Measurements from ENCODE around the gene ISG15. TPM values are rescaled to one million over a fixed set of nuclear protein-coding genes. Genes with fewer than 3 reads are reported as not detected.

The ISG15 gene
- total RNA-seq, 5 donors from 2014 or later (not counting 1 experiment from before 2014, with no cell fraction given), result 29.1 to 69.8 (median 48.5) TPM

- POLR2A ChIA-PET, result no interaction called here
- no peak for DNase-seq
These were observed 10.4 kb downstream of the ISG15 start for GRCh38 chr1:1023700-1024099.

GRCh38 chr1:1024149-1024770 is 11.0 kb downstream of the ISG15 start:
- POLR2A ChIA-PET, result no interaction called here

More at GRCh38 chr1:1023700-1024099, 10.4 kb downstream of the ISG15 start:
- 69% methylated on average over 12 of the region's 13 CpGs for WGBS (ENCODE audit: insufficient coverage)
- Mint-ChIP-seq H3K36me3 (no peaks in the 10 kb centered on the region), H3K9me3 (no peaks in the 10 kb centered on the region), H3K27me3 (peaks cover 0 to 2% of the 10 kb centered on the region in 2 donors), H3K4me1 (peaks cover 0 to 15% (median 4%) of the 10 kb centered on the region in 3 donors), H3K27ac (no peak overlapping the region), H3K4me3 (no peak overlapping the region)
- CTCF ChIA-PET, result interaction anchor here in 1 of 2 donors (0.5 kb wide), 1 partner anchor 264 kb away, joined by 5 read pairs; no protein-coding TSS in a partner anchor
- Histone ChIP-seq H3K27ac (ENCODE audit: low read length) (no peak overlapping the region), H3K27me3 (replicated peaks in 1 of 2; ENCODE audit: control insufficient read depth in 2 of 2, extremely low read depth in 1 of 2, insufficient read depth in 2 of 2, low read length in 1 of 2) (peaks cover 0 to 53% of the 10 kb centered on the region in 2 experiments), H3K36me3 (ENCODE audit: control insufficient read depth in 2 of 2, extremely low read depth in 1 of 2, insufficient read depth in 1 of 2, low read length in 1 of 2) (no peaks in the 10 kb centered on the region), H3K9me3 (no peaks in the 10 kb centered on the region), H3K4me3 (ENCODE audit: control insufficient read depth in 1 of 2, extremely low read depth in 1 of 2, low read length in 1 of 2) (no peak overlapping the region), H3K4me1 (ENCODE audit: control insufficient read depth in 1 of 2, extremely low read depth in 1 of 2, insufficient read depth in 2 of 2, low read length in 2 of 2) (peaks cover 0 to 29% of the 10 kb centered on the region in 2 experiments)
- ATAC-seq (replicated peaks in 1 of 4), result no peak

GRCh38 chr1:1024771-1025699 is 11.7 kb downstream of the ISG15 start:
- POLR2A ChIA-PET, result no interaction called here
- Mint-ChIP-seq H3K27ac (no peak overlapping the region), H3K27me3 (peaks cover 0 to 2% of the 10 kb centered on the region in 2 donors), H3K4me3 (no peak overlapping the region), H3K9me3 (no peaks in the 10 kb centered on the region), H3K36me3 (no peaks in the 10 kb centered on the region), H3K4me1 (peaks cover 0 to 11% (median 2%) of the 10 kb centered on the region in 3 donors)
- H3K36me3 ChIP-seq (ENCODE audit: control insufficient read depth in 2 of 2, extremely low read depth in 1 of 2, insufficient read depth in 1 of 2, low read length in 1 of 2), result no peaks in the 10 kb centered on the region
- 98% methylated on average over 8 of the region's 31 CpGs for WGBS (ENCODE audit: insufficient coverage)
- DNase-seq (no peak), ATAC-seq (replicated peaks in 1 of 4) (no peak)
- CTCF ChIA-PET, result no interaction called here
- no peak overlapping the region for H3K27ac ChIP-seq (ENCODE audit: low read length)
- no peaks in the 10 kb centered on the region for H3K9me3 ChIP-seq
- H3K4me3 ChIP-seq (ENCODE audit: control insufficient read depth in 1 of 2, extremely low read depth in 1 of 2, low read length in 1 of 2), result no peak overlapping the region
- peaks cover 0 to 23% of the 10 kb centered on the region in 2 experiments for H3K4me1 ChIP-seq (ENCODE audit: control insufficient read depth in 1 of 2, extremely low read depth in 1 of 2, insufficient read depth in 2 of 2, low read length in 2 of 2)
- H3K27me3 ChIP-seq (replicated peaks in 1 of 2; ENCODE audit: control insufficient read depth in 2 of 2, extremely low read depth in 1 of 2, insufficient read depth in 2 of 2, low read length in 1 of 2), result peaks cover 0 to 53% of the 10 kb centered on the region in 2 experiments

More at GRCh38 chr1:1024149-1024770, 11.0 kb downstream of the ISG15 start:
- Mint-ChIP-seq H3K27me3 (peaks cover 0 to 2% of the 10 kb centered on the region in 2 donors), H3K4me1 (peaks cover 0 to 11% (median 2%) of the 10 kb centered on the region in 3 donors), H3K36me3 (no peaks in the 10 kb centered on the region), H3K9me3 (no peaks in the 10 kb centered on the region), H3K4me3 (no peak overlapping the region), H3K27ac (no peak overlapping the region)
- Histone ChIP-seq H3K27ac (ENCODE audit: low read length) (no peak overlapping the region), H3K36me3 (ENCODE audit: control insufficient read depth in 2 of 2, extremely low read depth in 1 of 2, insufficient read depth in 1 of 2, low read length in 1 of 2) (no peaks in the 10 kb centered on the region), H3K27me3 (replicated peaks in 1 of 2; ENCODE audit: control insufficient read depth in 2 of 2, extremely low read depth in 1 of 2, insufficient read depth in 2 of 2, low read length in 1 of 2) (peaks cover 0 to 53% of the 10 kb centered on the region in 2 experiments), H3K9me3 (no peaks in the 10 kb centered on the region), H3K4me3 (ENCODE audit: control insufficient read depth in 1 of 2, extremely low read depth in 1 of 2, low read length in 1 of 2) (no peak overlapping the region), H3K4me1 (ENCODE audit: control insufficient read depth in 1 of 2, extremely low read depth in 1 of 2, insufficient read depth in 2 of 2, low read length in 2 of 2) (peaks cover 0 to 23% of the 10 kb centered on the region in 2 experiments)
- 90% methylated on average over 5 of the region's 9 CpGs for WGBS (ENCODE audit: insufficient coverage)
- ATAC-seq (replicated peaks in 1 of 4) (no peak), DNase-seq (no peak)
- CTCF ChIA-PET, result no interaction called here

- Mint-ChIP-seq H3K36me3 (no peaks in the 10 kb centered on the region), H3K9me3 (no peaks in the 10 kb centered on the region), H3K4me1 (peaks cover 0 to 11% (median 2%) of the 10 kb centered on the region in 3 donors), H3K4me3 (no peak overlapping the region), H3K27ac (no peak overlapping the region), H3K27me3 (peaks cover 0 to 2% of the 10 kb centered on the region in 2 donors)
- H3K27ac ChIP-seq (ENCODE audit: low read length), result no peak overlapping the region
- no peak for DNase-seq
- ChIA-PET CTCF (no interaction called here), POLR2A (no interaction called here)
- peaks cover 0 to 20% of the 10 kb centered on the region in 2 experiments for H3K4me1 ChIP-seq (ENCODE audit: control insufficient read depth in 1 of 2, extremely low read depth in 1 of 2, insufficient read depth in 2 of 2, low read length in 2 of 2)
- no peak for ATAC-seq (replicated peaks in 1 of 4)
- H3K9me3 ChIP-seq, result no peaks in the 10 kb centered on the region
- H3K27me3 ChIP-seq (replicated peaks in 1 of 2; ENCODE audit: control insufficient read depth in 2 of 2, extremely low read depth in 1 of 2, insufficient read depth in 2 of 2, low read length in 1 of 2), result peaks cover 0 to 49% of the 10 kb centered on the region in 2 experiments
- H3K4me3 ChIP-seq (ENCODE audit: control insufficient read depth in 1 of 2, extremely low read depth in 1 of 2, low read length in 1 of 2), result no peak overlapping the region
- H3K36me3 ChIP-seq (ENCODE audit: control insufficient read depth in 2 of 2, extremely low read depth in 1 of 2, insufficient read depth in 1 of 2, low read length in 1 of 2), result no peaks in the 10 kb centered on the region
- 85% methylated on average over 5 of the region's 10 CpGs for WGBS (ENCODE audit: insufficient coverage)
These were observed 12.4 kb downstream of the ISG15 start for GRCh38 chr1:1025730-1026129.

- WGBS (ENCODE audit: insufficient coverage), result 63% methylated on average over 14 of the region's 21 CpGs
- POLR2A ChIA-PET, result no interaction called here
- peaks cover 0 to 2% of the 10 kb centered on the region in 2 donors for H3K27me3 Mint-ChIP-seq
These were observed 13.5 kb downstream of the ISG15 start for GRCh38 chr1:1026599-1027413.

GRCh38 chr1:1027791-1028190 is 14.5 kb downstream of the ISG15 start:
- Mint-ChIP-seq H3K4me3 (no peak overlapping the region), H3K27me3 (peaks cover 6 to 10% of the 10 kb centered on the region in 2 donors), H3K27ac (no peak overlapping the region), H3K9me3 (no peaks in the 10 kb centered on the region), H3K4me1 (peaks cover 3 to 12% (median 7%) of the 10 kb centered on the region in 3 donors), H3K36me3 (no peaks in the 10 kb centered on the region)
- H3K27me3 ChIP-seq (replicated peaks in 1 of 2; ENCODE audit: control insufficient read depth in 2 of 2, extremely low read depth in 1 of 2, insufficient read depth in 2 of 2, low read length in 1 of 2), result peaks cover 0 to 48% of the 10 kb centered on the region in 2 experiments
- DNase-seq (no peak), ATAC-seq (replicated peaks in 1 of 4) (no peak)
- CTCF ChIA-PET, result no interaction called here
- H3K4me1 ChIP-seq (ENCODE audit: control insufficient read depth in 1 of 2, extremely low read depth in 1 of 2, insufficient read depth in 2 of 2, low read length in 2 of 2), result peaks cover 0 to 7% of the 10 kb centered on the region in 2 experiments
- H3K9me3 ChIP-seq, result no peaks in the 10 kb centered on the region
- 82% methylated on average over 6 of the region's 17 CpGs for WGBS (ENCODE audit: insufficient coverage)
- H3K36me3 ChIP-seq (ENCODE audit: control insufficient read depth in 2 of 2, extremely low read depth in 1 of 2, insufficient read depth in 1 of 2, low read length in 1 of 2), result no peaks in the 10 kb centered on the region
- POLR2A ChIA-PET, result no interaction called here
- no peak overlapping the region for H3K4me3 ChIP-seq (ENCODE audit: control insufficient read depth in 1 of 2, extremely low read depth in 1 of 2, low read length in 1 of 2)
- no peak overlapping the region for H3K27ac ChIP-seq (ENCODE audit: low read length)

More at GRCh38 chr1:1026599-1027413, 13.5 kb downstream of the ISG15 start:
- Mint-ChIP-seq H3K27ac (no peak overlapping the region), H3K4me3 (no peak overlapping the region), H3K4me1 (peaks cover under 1 to 11% (median 2%) of the 10 kb centered on the region in 3 donors), H3K36me3 (no peaks in the 10 kb centered on the region), H3K9me3 (no peaks in the 10 kb centered on the region)
- DNase-seq (no peak), ATAC-seq (replicated peaks in 1 of 4) (peak in 1 of 4 experiments; percentile 7)
- Histone ChIP-seq H3K4me3 (ENCODE audit: control insufficient read depth in 1 of 2, extremely low read depth in 1 of 2, low read length in 1 of 2) (no peak overlapping the region), H3K27ac (ENCODE audit: low read length) (no peak overlapping the region), H3K36me3 (ENCODE audit: control insufficient read depth in 2 of 2, extremely low read depth in 1 of 2, insufficient read depth in 1 of 2, low read length in 1 of 2) (no peaks in the 10 kb centered on the region), H3K27me3 (replicated peaks in 1 of 2; ENCODE audit: control insufficient read depth in 2 of 2, extremely low read depth in 1 of 2, insufficient read depth in 2 of 2, low read length in 1 of 2) (peaks cover 0 to 48% of the 10 kb centered on the region in 2 experiments), H3K9me3 (no peaks in the 10 kb centered on the region), H3K4me1 (ENCODE audit: control insufficient read depth in 1 of 2, extremely low read depth in 1 of 2, insufficient read depth in 2 of 2, low read length in 2 of 2) (peaks cover 0 to 11% of the 10 kb centered on the region in 2 experiments)
- CTCF ChIA-PET, result no interaction called here

Data from T-cell (primary cell).